ENCODE results near the gene SYT1. TPM values are rescaled to one million over a fixed set of nuclear protein-coding genes. Genes with fewer than 3 reads are reported as not detected.

SYT1 gene
- total RNA-seq, 1 experiment from 2014 or later = 15.8 TPM

GRCh38 chr12:79056775-79057174 lies 192.2 kb downstream of the SYT1 start:
- Histone ChIP-seq H2BK12ac (ENCODE audit: insufficient read length, low read depth, low read length) (no peak overlapping the region), H3K56ac (ENCODE audit: insufficient read length, low read depth, low read length) (no peak overlapping the region), H2AFZ (ENCODE audit: low read length) (no peak overlapping the region), H3K18ac (ENCODE audit: insufficient read length, low read depth, low read length) (no peak overlapping the region), H3K27me3 (ENCODE audit: insufficient read depth, low read length) (no peaks in the 10 kb centered on the region), H4K20me1 (ENCODE audit: control insufficient read depth, insufficient read depth, insufficient read length) (no peaks in the 10 kb centered on the region), H4K91ac (ENCODE audit: insufficient read length, low read depth, low read length) (no peak overlapping the region), H3K14ac (ENCODE audit: insufficient read depth, low read length) (no peak overlapping the region), H3K4me1 (ENCODE audit: insufficient read depth, low read length) (no peaks in the 10 kb centered on the region), H3K4me2 (ENCODE audit: insufficient read depth, insufficient read length, low read length) (no peak overlapping the region), H4K8ac (replicated peaks; ENCODE audit: insufficient read length, low read depth, low read length) (no peak overlapping the region), H3T11ph (ENCODE audit: low read length) (no peak overlapping the region), H3K27ac (ENCODE audit: insufficient read length, low read depth, low read length) (no peak overlapping the region), H2BK5ac (ENCODE audit: insufficient read length, low read length) (no peak overlapping the region), H3K9me3 (ENCODE audit: control insufficient read depth, low read depth, low read length) (no peaks in the 10 kb centered on the region), H2BK20ac (ENCODE audit: low read depth, low read length, poor library complexity, severe bottlenecking) (no peak overlapping the region), H3K79me1 (ENCODE audit: insufficient read depth, low read depth, low read length, poor library complexity, severe bottlenecking) (no peaks in the 10 kb centered on the region), H3K9ac (ENCODE audit: extremely low read depth, insufficient read length, low read length) (no peak overlapping the region), H4K5ac (ENCODE audit: insufficient read length, low read depth, low read length) (no peak overlapping the region), H2AK5ac (ENCODE audit: insufficient read length, low read length) (no peak overlapping the region), H3K79me2 (ENCODE audit: insufficient read depth, low read length) (no peaks in the 10 kb centered on the region), H3K23me2 (ENCODE audit: insufficient read length, low read depth, low read length, poor library complexity, severe bottlenecking) (no peaks in the 10 kb centered on the region), H2BK15ac (ENCODE audit: low read depth, low read length) (no peak overlapping the region), H2BK120ac (ENCODE audit: low read depth, low read length, poor library complexity, severe bottlenecking) (no peak overlapping the region), H3K23ac (ENCODE audit: insufficient read length, low read depth, low read length) (no peak overlapping the region), H3K4ac (ENCODE audit: low read depth, low read length) (no peak overlapping the region)
- Mint-ChIP-seq H3K4me1 (peaks cover 7 to 10% of the 10 kb centered on the region in 2 experiments), H3K36me3 (ENCODE audit: insufficient read depth in 1 of 3, low read depth in 3 of 3) (peaks cover 0 to 5% (median 0%) of the 10 kb centered on the region in 3 experiments; a peak in 1 of 7 replicates), H3K27ac (no peak overlapping the region), H3K9me3 (no peaks in the 10 kb centered on the region), H3K4me3 (no peak overlapping the region), H3K27me3 (ENCODE audit: low read depth) (no peaks in the 10 kb centered on the region)
- no peak for DNase-seq
- no peak for TF ChIP-seq CTCF (conservative IDR thresholded peaks at IDR 0.05)

Data from H9 (cell line).